Mesendoderm (in vitro differentiated cells): ENCODE measurements around the gene PFDN2.

Experiments
- DNase-seq: peaks from one replicate; pipeline ENCODE4 v3.0.0; 2013
- H2AK5ac ChIP-seq: 2 replicates; pipeline ENCODE4 v1.6.1; 2013; ENCODE audit warnings: low read length, inconsistent platforms
- H2BK120ac ChIP-seq: 2 replicates; pipeline ENCODE4 v1.6.1; 2013; ENCODE audit warnings: low read depth, mild to moderate bottlenecking, low read length, moderate library complexity, mixed read lengths
- H2BK15ac ChIP-seq: replicated peaks from 2 replicates; pipeline ENCODE4 v1.6.1; 2013; ENCODE audit warnings: low read depth, mild to moderate bottlenecking, moderate library complexity
- H2BK5ac ChIP-seq: 2 replicates; pipeline ENCODE4 v1.6.1; 2013; ENCODE audit warnings: low read length, inconsistent platforms
- H3K18ac ChIP-seq: 2 replicates; pipeline ENCODE4 v1.6.1; 2013; ENCODE audit warnings: mild to moderate bottlenecking, low read length, mixed read lengths
- H3K23ac ChIP-seq: one replicate; pipeline ENCODE4 v1.6.1; 2013; ENCODE audit warnings: low read length
- H3K27ac ChIP-seq: 2 replicates; pipeline ENCODE4 v1.5.1; 2013; ENCODE audit warnings: low read depth, mild to moderate bottlenecking, inconsistent platforms, low read length, moderate library complexity
- H3K27me3 ChIP-seq: 2 replicates; pipeline ENCODE4 v1.6.1; 2013; ENCODE audit warnings: low read length, control low read depth, mild to moderate bottlenecking, inconsistent platforms; ENCODE audit not compliant: insufficient read depth, poor library complexity
- H3K36me3 ChIP-seq: 2 replicates; pipeline ENCODE4 v1.6.1; 2013; ENCODE audit warnings: low read length, inconsistent platforms; ENCODE audit not compliant: control insufficient read depth, insufficient read depth
- H3K4ac ChIP-seq: one replicate; pipeline ENCODE4 v1.6.1; 2013; ENCODE audit warnings: low read depth, mild to moderate bottlenecking, low read length, moderate library complexity
- H3K4me1 ChIP-seq: 2 replicates; pipeline ENCODE4 v1.6.1; 2013; ENCODE audit warnings: low read depth, low read length, inconsistent platforms; ENCODE audit not compliant: control insufficient read depth
- H3K4me2 ChIP-seq: 2 replicates; pipeline ENCODE4 v1.6.1; 2013; ENCODE audit warnings: low read length
- H3K4me3 ChIP-seq: 2 replicates; pipeline ENCODE4 v1.5.1; 2013; ENCODE audit warnings: mild to moderate bottlenecking, low read length
- H3K56ac ChIP-seq: one replicate; pipeline ENCODE4 v1.6.1; 2013; ENCODE audit warnings: low read length
- H3K79me1 ChIP-seq: 2 replicates; pipeline ENCODE4 v1.6.1; 2013; ENCODE audit warnings: low read length, inconsistent platforms
- H3K79me2 ChIP-seq: 2 replicates; pipeline ENCODE4 v1.6.1; 2013; ENCODE audit warnings: mild to moderate bottlenecking, low read length; ENCODE audit not compliant: control insufficient read depth, insufficient read depth
- H3K9ac ChIP-seq: 2 replicates; pipeline ENCODE4 v1.6.1; 2013; ENCODE audit warnings: low read length, inconsistent platforms
- H4K5ac ChIP-seq: one replicate; pipeline ENCODE4 v1.6.1; 2013; ENCODE audit warnings: low read length
- H4K8ac ChIP-seq: one replicate; pipeline ENCODE4 v1.6.1; 2013; ENCODE audit warnings: low read depth, mild to moderate bottlenecking, control low read depth, low read length, moderate library complexity
- WGBS: extraction: QIAGEN DNeasy Blood & Tissue Kit; methylation state at CpG from one replicate; pipeline ENCODE4 v1.1.7; 2013; ENCODE audit warnings: low lambda C conversion rate, missing lambda C conversion rate; ENCODE audit not compliant: insufficient coverage; ENCODE audit errors: extremely low coverage; 5-methylcytosine and 5-hydroxymethylcytosine counted together

The PFDN2 gene

DNA sequence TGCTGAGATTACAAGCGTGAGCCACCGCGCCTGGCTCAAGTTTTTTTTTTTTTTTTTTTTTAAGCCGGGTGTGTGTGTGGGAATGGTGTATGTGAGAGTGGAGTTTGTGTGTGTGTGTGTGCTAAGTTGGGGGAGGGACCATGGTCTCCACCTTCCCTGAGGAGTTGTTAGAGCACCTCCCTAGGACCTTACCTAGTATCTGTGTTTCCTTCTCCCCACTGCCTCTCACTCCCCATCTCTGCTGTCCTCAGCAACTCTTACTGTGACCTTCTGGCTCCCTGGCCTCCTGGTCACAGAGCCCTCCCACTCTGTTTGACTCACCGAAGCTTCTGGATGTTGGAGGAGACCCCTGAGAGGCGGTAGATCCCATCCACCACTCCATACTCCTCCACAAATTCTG, 58.5 kb downstream of the PFDN2 start:
- Histone ChIP-seq H3K79me1 (no peaks in the 10 kb centered on the region), H3K27me3 (no peaks in the 10 kb centered on the region), H2AK5ac (peak overlapping the region; percentile 58), H3K18ac (no peak overlapping the region), H3K36me3 (no peaks in the 10 kb centered on the region), H2BK120ac (no peak overlapping the region), H3K4ac (no peak overlapping the region), H3K4me2 (no peak overlapping the region), H3K9ac (no peak overlapping the region), H3K27ac (no peak overlapping the region), H3K23ac (no peak overlapping the region), H4K5ac (no peak overlapping the region), H4K8ac (no peak overlapping the region), H3K56ac (peak overlapping the region; percentile 56), H3K4me3 (no peak overlapping the region), H3K4me1 (peaks cover 2% of the 10 kb centered on the region), H3K79me2 (no peaks in the 10 kb centered on the region), H2BK5ac (no peak overlapping the region), H2BK15ac (no peak overlapping the region)
- DNase-seq: no peak
- no CpG with 5 or more reads among the region's 6 CpGs for WGBS

DNA sequence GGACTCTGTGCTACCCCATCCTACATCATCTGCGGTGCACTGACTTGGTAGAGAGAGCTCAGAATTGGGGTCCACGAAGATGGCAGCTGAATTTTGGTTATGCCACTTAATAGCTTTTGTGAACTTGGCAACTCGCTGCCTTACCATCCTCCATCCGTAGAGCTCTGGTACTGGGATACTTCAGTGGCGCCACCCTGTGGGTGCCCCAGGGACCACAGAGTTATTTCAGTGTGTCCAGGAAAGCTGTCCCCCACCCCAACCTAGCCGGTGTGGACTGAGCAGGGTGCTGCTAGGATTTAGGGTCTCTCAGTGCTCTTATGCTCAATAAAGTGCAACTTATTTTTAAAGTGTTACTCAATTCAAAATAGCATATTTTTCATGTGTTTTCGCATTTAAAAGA, 63.0 kb downstream of the PFDN2 start:
- no CpG with 5 or more reads among the region's 7 CpGs for WGBS
- no peak for DNase-seq
- no peak overlapping the region for H3K23ac ChIP-seq
- H3K4ac ChIP-seq: no peak overlapping the region
- H3K4me3 ChIP-seq: no peak overlapping the region
- no peak overlapping the region for H3K4me2 ChIP-seq
- H3K18ac ChIP-seq: no peak overlapping the region
- no peak overlapping the region for H2BK5ac ChIP-seq
- no peaks in the 10 kb centered on the region for H3K79me2 ChIP-seq
- H3K79me1 ChIP-seq: no peaks in the 10 kb centered on the region
- no peaks in the 10 kb centered on the region for H3K4me1 ChIP-seq
- no peak overlapping the region for H3K27ac ChIP-seq
- H3K56ac ChIP-seq: no peak overlapping the region
- H2BK120ac ChIP-seq: no peak overlapping the region
- H2AK5ac ChIP-seq: no peak overlapping the region
- no peak overlapping the region for H4K5ac ChIP-seq
- no peak overlapping the region for H4K8ac ChIP-seq
- H3K9ac ChIP-seq: no peak overlapping the region
- no peaks in the 10 kb centered on the region for H3K36me3 ChIP-seq
- H2BK15ac ChIP-seq: no peak overlapping the region
- H3K27me3 ChIP-seq: no peaks in the 10 kb centered on the region

- no peaks in the 10 kb centered on the region for H3K4me1 ChIP-seq
- no peak overlapping the region for H2AK5ac ChIP-seq
- H2BK120ac ChIP-seq: no peak overlapping the region
- H3K36me3 ChIP-seq: no peaks in the 10 kb centered on the region
- no peak overlapping the region for H3K4me3 ChIP-seq
- no peak overlapping the region for H4K5ac ChIP-seq
- no peak overlapping the region for H3K18ac ChIP-seq
- no peak overlapping the region for H3K4ac ChIP-seq
- H2BK5ac ChIP-seq: no peak overlapping the region
- H2BK15ac ChIP-seq: no peak overlapping the region
- H3K9ac ChIP-seq: no peak overlapping the region
- no peaks in the 10 kb centered on the region for H3K27me3 ChIP-seq
- H3K23ac ChIP-seq: no peak overlapping the region
- WGBS: no CpG with 5 or more reads among the region's 4 CpGs
- H3K79me1 ChIP-seq: no peaks in the 10 kb centered on the region
- no peak overlapping the region for H4K8ac ChIP-seq
- no peak overlapping the region for H3K56ac ChIP-seq
- H3K79me2 ChIP-seq: no peaks in the 10 kb centered on the region
- H3K4me2 ChIP-seq: no peak overlapping the region
- H3K27ac ChIP-seq: no peak overlapping the region
- DNase-seq: no peak
Measured at GRCh38 chr1:161054232-161054631, 63.6 kb downstream of the PFDN2 start.

DNA sequence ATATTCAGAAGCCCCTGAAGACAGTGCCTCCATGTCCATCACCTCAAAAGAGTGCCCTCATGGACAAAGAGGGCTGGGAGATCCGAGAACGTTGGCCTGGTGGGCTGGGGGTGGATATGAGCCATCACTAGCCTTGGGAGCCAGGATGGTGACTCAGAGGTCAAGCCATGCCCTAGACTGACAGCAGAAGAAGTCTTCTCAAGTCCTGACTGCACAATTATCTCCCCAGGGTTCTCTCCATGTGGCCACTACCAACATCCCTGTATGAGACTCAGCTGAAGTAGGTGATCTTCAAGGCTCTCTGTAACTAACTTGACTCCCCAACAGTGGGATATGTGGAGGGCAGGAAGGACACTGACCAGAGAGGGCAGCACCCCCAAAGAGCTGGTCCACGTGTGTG, 64.9 kb downstream of the PFDN2 start:
- no peaks in the 10 kb centered on the region for H3K79me2 ChIP-seq
- no peak overlapping the region for H3K4ac ChIP-seq
- no peak overlapping the region for H4K8ac ChIP-seq
- H3K9ac ChIP-seq: no peak overlapping the region
- no peak for DNase-seq
- H3K36me3 ChIP-seq: no peaks in the 10 kb centered on the region
- H3K23ac ChIP-seq: no peak overlapping the region
- no peak overlapping the region for H2BK120ac ChIP-seq
- H3K18ac ChIP-seq: no peak overlapping the region
- H3K79me1 ChIP-seq: no peaks in the 10 kb centered on the region
- H2AK5ac ChIP-seq: no peak overlapping the region
- H3K4me2 ChIP-seq: no peak overlapping the region
- no peak overlapping the region for H4K5ac ChIP-seq
- no peaks in the 10 kb centered on the region for H3K27me3 ChIP-seq
- H3K56ac ChIP-seq: no peak overlapping the region
- H2BK15ac ChIP-seq: no peak overlapping the region
- H3K4me1 ChIP-seq: no peaks in the 10 kb centered on the region
- H3K27ac ChIP-seq: no peak overlapping the region
- WGBS: no CpG with 5 or more reads among the region's 3 CpGs
- no peak overlapping the region for H3K4me3 ChIP-seq
- no peak overlapping the region for H2BK5ac ChIP-seq

GRCh38 chr1:161051219-161051618, 66.6 kb downstream of the PFDN2 start:
- no peak for DNase-seq
- Histone ChIP-seq H3K79me1 (no peaks in the 10 kb centered on the region), H2AK5ac (no peak overlapping the region), H4K5ac (no peak overlapping the region), H3K18ac (no peak overlapping the region), H2BK15ac (no peak overlapping the region), H3K27me3 (no peaks in the 10 kb centered on the region), H3K4ac (no peak overlapping the region), H4K8ac (no peak overlapping the region), H3K4me3 (no peak overlapping the region), H3K36me3 (no peaks in the 10 kb centered on the region), H3K4me2 (no peak overlapping the region), H2BK120ac (no peak overlapping the region), H3K79me2 (no peaks in the 10 kb centered on the region), H3K4me1 (no peaks in the 10 kb centered on the region), H3K56ac (no peak overlapping the region), H2BK5ac (no peak overlapping the region), H3K27ac (no peak overlapping the region), H3K9ac (no peak overlapping the region), H3K23ac (no peak overlapping the region)
- no CpG with 5 or more reads among the region's 10 CpGs for WGBS
